T-helper 2 cell treated with Interferon-gamma antibody and Interleukin-4, amounts not matched to agents 100 ng/mL and 5 ng/mL, for 36 hours (primary cell): ENCODE measurements around the gene VPS13D. TPM values are rescaled to one million over a fixed set of nuclear protein-coding genes. Genes with fewer than 3 reads are reported as not detected.
"Not testable (repeated sequence)": the region's sequence is repeated elsewhere in the genome, so short reads cannot be mapped to it uniquely, and the experiment has no call there.

Source experiments
- intact Hi-C: fragments of 100-400 bp; cut with micrococcal nuclease; formaldehyde crosslinking; loops from one replicate; pipeline ENCODE4 v1.15.1; 2023
- total RNA-seq: library from RNA; stranded (reverse); gene quantifications from 2 replicates; pipeline ENCODE4 v1.2.3, GENCODE V29; 2022

The VPS13D gene
- total RNA-seq, 1 donor from 2014 or later, result 30.9 TPM

- intact Hi-C loops, result no loop called here
These were observed 298.4 kb downstream of the VPS13D start for GRCh38 chr1:12528021-12528852.

DNA sequence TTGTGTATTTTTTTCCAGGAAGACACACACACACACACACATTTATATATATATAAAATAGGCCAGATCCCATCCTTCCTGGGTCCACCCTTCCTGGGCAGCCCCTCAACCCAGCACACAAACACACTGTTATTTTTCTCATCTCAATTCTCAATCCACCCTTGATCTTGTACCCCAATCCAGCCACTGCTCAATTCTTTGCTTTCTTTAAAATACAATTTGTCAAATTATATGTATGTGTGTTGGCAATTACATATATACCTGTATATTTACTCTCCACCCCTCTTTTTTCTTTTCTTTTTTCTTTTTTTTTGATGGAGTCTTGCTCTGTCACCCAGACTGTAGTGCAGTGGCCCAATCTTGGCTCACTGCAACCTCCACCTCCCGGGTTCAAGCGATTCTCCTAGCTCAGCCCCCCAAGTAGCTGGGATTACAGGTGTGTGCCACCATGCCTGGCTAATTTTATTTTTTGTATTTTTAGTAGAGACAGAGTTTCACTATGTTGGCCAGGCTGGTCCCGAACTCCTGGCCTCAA lies 299.9 kb downstream of the VPS13D start:
- intact Hi-C loops, result no loop called here

DNA sequence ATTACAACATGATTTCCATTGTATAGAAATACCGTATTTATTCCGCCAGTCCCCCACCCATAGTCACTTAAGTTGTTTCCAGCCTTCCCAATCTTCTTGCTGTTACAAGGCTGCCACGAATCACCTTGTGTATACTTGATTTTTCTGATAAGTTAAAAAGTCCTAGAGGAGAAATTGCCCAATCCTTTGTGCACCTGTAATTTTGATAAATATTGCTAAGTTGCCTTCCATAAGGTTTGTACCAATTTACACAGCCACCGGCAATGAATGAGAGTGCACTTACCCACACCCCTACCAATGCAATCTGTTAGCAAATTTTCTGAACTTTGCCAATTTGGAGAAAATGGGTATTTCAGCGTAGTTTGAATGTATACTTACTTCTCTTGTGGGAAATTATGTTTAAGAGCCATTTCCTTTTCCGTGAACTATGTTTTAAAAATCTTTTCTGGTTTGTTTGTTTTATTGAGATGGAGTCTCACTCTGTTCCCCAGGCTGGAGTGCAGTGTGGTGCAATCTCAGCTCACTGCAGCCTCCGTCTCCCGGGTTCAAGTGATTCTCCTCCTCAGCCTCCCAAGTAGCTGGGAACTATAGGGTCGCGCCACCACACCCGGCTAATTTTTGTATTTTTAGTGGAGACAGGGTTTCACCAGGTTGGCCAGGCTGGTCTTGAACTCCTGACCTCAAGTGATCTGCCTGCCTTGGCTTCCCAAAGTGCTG lies 300.8 kb downstream of the VPS13D start:
- intact Hi-C loops, result no loop called here

- intact Hi-C loops, result no loop called here
These were observed 301.3 kb downstream of the VPS13D start for GRCh38 chr1:12531179-12531499.

GRCh38 chr1:12532405-12533315 lies 302.8 kb downstream of the VPS13D start:
- intact Hi-C loops, result no loop called here

DNA sequence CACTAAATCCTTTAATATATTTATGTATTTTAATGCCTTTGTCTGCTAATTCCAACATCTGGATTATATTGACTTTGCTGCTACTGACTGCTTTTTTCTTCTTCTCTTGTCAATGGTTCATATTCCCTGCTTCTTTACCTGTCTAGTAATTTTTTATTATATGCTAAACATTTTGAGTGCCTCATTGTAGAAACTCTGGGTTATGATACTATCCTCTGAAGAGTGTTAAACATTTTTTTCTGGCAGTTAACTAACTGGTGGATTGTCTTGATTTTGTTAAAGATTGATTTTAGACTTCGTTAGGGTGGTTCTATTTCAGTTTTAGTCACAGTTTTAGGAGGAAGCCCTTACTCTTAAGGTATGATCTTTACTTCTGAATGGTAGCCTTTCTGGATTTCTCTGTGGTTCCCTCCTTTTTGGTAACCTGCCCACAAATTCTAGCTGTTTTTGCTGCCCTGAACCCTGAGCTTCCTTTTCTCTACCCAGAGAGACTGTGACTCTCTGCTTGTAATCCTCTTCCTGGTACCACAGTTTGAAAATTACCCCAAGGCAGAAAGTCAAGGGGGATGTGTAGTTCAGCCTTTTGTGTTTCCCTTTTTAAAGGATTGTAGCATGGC lies 306.3 kb downstream of the VPS13D start:
- intact Hi-C loops, result no loop called here

- intact Hi-C loops, result no loop called here
These were observed 307.5 kb downstream of the VPS13D start for GRCh38 chr1:12537294-12537693.

DNA sequence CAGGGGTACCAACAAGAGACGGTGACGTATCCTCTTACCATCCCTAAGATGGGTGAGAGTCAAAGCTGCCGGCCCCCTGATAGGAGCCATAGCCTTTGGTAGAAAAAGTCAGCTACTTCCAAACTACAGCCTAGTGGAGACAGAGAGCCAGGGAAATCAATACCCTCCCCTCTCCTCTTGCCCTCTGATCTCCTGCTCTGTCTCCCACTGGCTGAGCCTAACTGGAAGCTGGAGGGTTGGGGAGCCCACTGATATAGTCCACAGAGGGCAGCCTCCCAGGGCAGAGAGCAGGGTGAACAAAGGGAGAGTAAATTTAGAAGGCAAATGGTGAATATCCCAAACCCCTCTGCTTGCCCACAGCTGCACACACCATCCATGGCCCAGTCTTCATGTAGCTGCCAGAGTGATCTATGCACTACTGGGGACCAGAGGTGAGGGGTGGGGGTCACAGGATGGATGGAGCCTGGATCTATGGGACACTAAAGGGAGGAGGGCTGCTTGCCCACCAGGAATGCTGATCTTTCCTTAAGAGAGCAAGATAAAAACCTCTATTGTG lies 308.2 kb downstream of the VPS13D start:
- intact Hi-C loops, result no loop called here

GRCh38 chr1:12538536-12538935 lies 308.7 kb downstream of the VPS13D start:
- intact Hi-C loops, result not testable (repeated sequence)

- intact Hi-C loops, result no loop called here
These were observed 309.5 kb downstream of the VPS13D start for GRCh38 chr1:12539320-12539704.

- intact Hi-C loops, result no loop called here
These were observed 310.1 kb downstream of the VPS13D start for GRCh38 chr1:12539705-12540579.

GRCh38 chr1:12540580-12541273 lies 310.9 kb downstream of the VPS13D start:
- intact Hi-C loops, result no loop called here

DNA sequence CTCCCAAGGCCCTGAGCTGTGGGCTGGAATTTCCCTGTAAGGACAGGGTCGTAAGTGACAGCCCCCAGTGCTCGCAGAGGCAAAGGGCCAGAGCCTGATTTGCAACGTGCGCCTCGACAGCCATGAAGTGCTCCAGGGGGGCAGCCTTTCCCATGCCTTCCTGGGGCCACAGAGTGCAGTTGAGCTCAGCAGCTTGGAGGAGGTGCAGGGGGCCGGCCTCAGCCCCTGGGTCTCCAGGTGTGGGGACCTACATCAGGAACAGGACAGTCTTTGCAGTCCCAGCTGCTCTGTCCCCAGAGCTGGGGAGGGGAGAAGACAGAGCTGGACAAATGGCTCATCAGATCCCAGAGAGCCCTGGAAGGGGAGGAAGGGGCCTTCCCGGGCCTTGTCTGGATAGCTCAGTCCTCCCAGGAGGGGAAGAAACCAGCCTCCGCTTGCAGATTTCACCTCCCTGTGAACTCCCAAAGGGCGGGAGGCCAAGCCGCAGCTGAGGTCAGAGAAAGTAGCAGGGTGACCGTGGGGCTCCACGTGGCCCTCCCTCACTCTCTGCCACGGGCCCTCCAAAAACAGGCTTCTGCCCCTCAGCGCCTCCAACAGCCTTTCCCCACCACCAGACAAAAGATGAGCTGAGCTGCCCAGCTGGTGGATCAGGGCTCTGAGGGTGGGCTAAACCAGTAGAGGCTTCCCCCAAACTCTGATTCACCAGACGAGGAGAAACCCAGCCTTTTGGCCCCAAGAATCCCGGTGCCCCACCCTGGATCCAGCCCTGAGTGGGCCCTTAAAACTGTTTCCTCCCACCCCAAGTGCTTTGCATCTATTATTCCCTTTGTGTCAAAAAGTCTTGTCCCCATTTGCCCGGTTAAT lies 311.7 kb downstream of the VPS13D start:
- intact Hi-C loops, result no loop called here

- intact Hi-C loops, result no loop called here
These were observed 312.3 kb downstream of the VPS13D start for GRCh38 chr1:12542138-12542465.

DNA sequence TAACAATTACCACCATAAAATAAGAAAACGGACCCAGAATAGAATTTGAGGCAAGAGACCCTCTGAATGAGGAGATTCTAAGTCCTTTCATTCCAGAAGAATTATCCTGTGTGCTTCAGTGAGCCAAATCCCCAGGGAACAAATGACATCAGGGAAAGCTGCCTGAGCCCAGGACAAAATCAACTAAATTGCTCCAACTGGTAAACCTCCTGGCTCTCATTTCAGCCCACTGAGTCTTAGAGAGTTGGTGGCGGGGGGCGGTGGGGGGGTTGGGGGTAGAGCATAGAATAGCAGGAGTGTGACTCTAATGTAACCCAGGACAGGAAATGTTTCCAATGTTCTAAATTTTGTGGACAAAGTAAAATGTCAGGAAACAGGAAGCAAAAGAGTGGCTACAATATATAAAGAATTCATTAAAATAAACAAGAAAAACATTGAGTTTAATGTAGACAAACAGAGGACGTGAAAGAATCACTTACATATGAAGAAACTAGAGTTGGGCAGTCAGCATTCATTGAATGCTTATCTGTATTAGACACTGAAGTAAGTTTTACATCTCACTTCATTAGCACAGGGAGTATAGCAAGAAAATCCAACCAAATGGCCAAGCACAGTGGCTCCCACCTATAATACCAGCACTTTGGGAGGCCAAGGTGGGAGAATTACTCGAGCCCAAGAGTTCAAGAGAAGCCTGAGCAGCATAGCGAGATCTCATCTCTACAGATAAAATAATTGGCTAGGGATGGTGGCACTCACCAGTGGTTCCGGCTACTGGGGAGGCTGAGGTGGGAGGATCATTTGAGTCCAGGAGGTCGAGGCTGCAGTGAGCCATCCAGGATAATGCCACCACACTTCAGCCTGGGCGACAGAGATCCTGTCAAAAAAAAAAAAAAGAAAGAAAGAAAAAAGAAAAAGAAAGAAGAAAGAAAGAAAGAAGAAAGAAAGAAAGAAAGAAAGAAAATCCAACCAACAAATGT lies 313.1 kb downstream of the VPS13D start:
- intact Hi-C loops, result no loop called here

DNA sequence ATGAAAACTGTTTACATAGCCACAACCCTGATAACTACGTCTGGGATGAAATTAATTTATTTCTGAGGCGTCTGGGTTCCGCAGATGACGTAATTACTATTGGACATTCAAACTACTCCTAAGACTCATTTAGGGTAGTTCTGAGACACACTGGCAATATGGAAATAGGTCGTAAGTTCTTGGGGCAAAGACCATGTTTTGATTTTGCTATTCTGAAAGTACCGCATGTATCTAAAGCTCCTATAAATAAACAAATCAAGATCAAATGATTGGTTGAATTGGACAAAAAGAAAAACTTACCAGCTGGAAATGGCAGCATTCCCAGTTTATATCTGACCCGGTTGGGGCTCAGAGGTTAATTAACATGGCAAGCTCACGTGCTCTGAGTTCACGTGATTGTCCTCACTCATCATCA lies 313.9 kb downstream of the VPS13D start:
- intact Hi-C loops, result no loop called here

- intact Hi-C loops, result no loop called here
These were observed 314.5 kb downstream of the VPS13D start for GRCh38 chr1:12544357-12544756.
